Stimulated activated CD8-positive, alpha-beta memory T cell treated with anti-CD3 and anti-CD28 coated beads, Interleukin-12 subunit alpha, Interleukin-12 subunit beta, amount 100 ng/mL, for 1 hour (primary cell): Measurements from ENCODE around the gene ZNF3.
A peak's percentile ranks its signal among the peaks of the same experiment; 100 is the strongest.

Source experiments
- DNase-seq: peaks from one replicate; pipeline ENCODE4 v3.0.0-alpha.2; 2020; ENCODE audit warnings: low read depth

The ZNF3 gene

GRCh38 chr7:100088621-100089457 lies 7.3 kb upstream of the ZNF3 start, which contains the start of gene COPS6:
Gene COPS6 (plus strand): TSS chr7:100088969. CDS start chr7:100088991, 22 bp downstream.
- DNase-seq = peak; percentile 77

- DNase-seq = no peak
Measured at GRCh38 chr7:100088095-100088620, 6.6 kb upstream of the ZNF3 start.

GRCh38 chr7:100087055-100087750 lies 5.7 kb upstream of the ZNF3 start:
- DNase-seq = no peak

GRCh38 chr7:100085515-100085914 lies 4.0 kb upstream of the ZNF3 start:
- DNase-seq = no peak

GRCh38 chr7:100082978-100083377 lies 1.5 kb upstream of the ZNF3 start:
- DNase-seq = no peak

- DNase-seq = no peak
Measured at GRCh38 chr7:100080907-100081534, 502 bp downstream of the ZNF3 start.

GRCh38 chr7:100079024-100079560 lies 2.4 kb downstream of the ZNF3 start:
- no peak for DNase-seq

- no peak for DNase-seq
Measured at GRCh38 chr7:100077205-100077604, 4.3 kb downstream of the ZNF3 start.

- DNase-seq = no peak
Measured at GRCh38 chr7:100075418-100075817, 6.1 kb downstream of the ZNF3 start.

- DNase-seq = no peak
Measured at GRCh38 chr7:100074841-100075240, 6.7 kb downstream of the ZNF3 start.

- no peak for DNase-seq
Measured at GRCh38 chr7:100072462-100072861, 9.1 kb downstream of the ZNF3 start.

GRCh38 chr7:100071018-100071723 lies 10.4 kb downstream of the ZNF3 start:
- no peak for DNase-seq

- DNase-seq = no peak
Measured at GRCh38 chr7:100069991-100070390, 11.5 kb downstream of the ZNF3 start.

GRCh38 chr7:100066953-100067352 lies 14.6 kb downstream of the ZNF3 start:
- DNase-seq = no peak

GRCh38 chr7:100065452-100066186 lies 15.9 kb downstream of the ZNF3 start:
- no peak for DNase-seq

- DNase-seq = no peak
Measured at GRCh38 chr7:100064162-100064561, 17.4 kb downstream of the ZNF3 start.

- DNase-seq = no peak
Measured at GRCh38 chr7:100063376-100063775, 18.1 kb downstream of the ZNF3 start.

- DNase-seq = no peak
Measured at GRCh38 chr7:100061518-100062193, 19.9 kb downstream of the ZNF3 start.

GRCh38 chr7:100059251-100059739 lies 22.2 kb downstream of the ZNF3 start:
- DNase-seq = no peak

- no peak for DNase-seq
Measured at GRCh38 chr7:100057006-100057405, 24.5 kb downstream of the ZNF3 start.
